Measurements from ENCODE around the gene TRAF2.
"Not testable (repeated sequence)": the region's sequence is repeated elsewhere in the genome, so short reads cannot be mapped to it uniquely, and the experiment has no call there.

The TRAF2 gene

GRCh38 chr9:136856541-136857141, 29.7 kb upstream of the TRAF2 start:
- DNase-seq (ENCODE audit: extremely low spot score, insufficient read length, low read depth) (no peak), FAIRE-seq (no peak)

- FAIRE-seq = no peak
Observed at GRCh38 chr9:136857166-136857565, 29.1 kb upstream of the TRAF2 start.

GRCh38 chr9:136857581-136858412, 28.5 kb upstream of the TRAF2 start:
- no peak for FAIRE-seq
- no peak for DNase-seq (ENCODE audit: extremely low spot score, insufficient read length, low read depth)

More at GRCh38 chr9:136857166-136857565, 29.1 kb upstream of the TRAF2 start:
- no peak for DNase-seq (ENCODE audit: extremely low spot score, insufficient read length, low read depth)

- no peak for DNase-seq (ENCODE audit: extremely low spot score, insufficient read length, low read depth)
- no peak for FAIRE-seq
Observed at GRCh38 chr9:136858452-136858843, 27.9 kb upstream of the TRAF2 start.

GRCh38 chr9:136858844-136859757, 27.2 kb upstream of the TRAF2 start:
- FAIRE-seq (no peak), DNase-seq (ENCODE audit: extremely low spot score, insufficient read length, low read depth) (no peak)

GRCh38 chr9:136860529-136860928, 25.8 kb upstream of the TRAF2 start:
- no peak for FAIRE-seq

GRCh38 chr9:136860933-136861873, 25.1 kb upstream of the TRAF2 start:
- FAIRE-seq = no peak

More at GRCh38 chr9:136860529-136860928, 25.8 kb upstream of the TRAF2 start:
- DNase-seq (ENCODE audit: extremely low spot score, insufficient read length, low read depth) = no peak

GRCh38 chr9:136861874-136862457, 24.4 kb upstream of the TRAF2 start:
- DNase-seq (ENCODE audit: extremely low spot score, insufficient read length, low read depth) (no peak), FAIRE-seq (no peak)

More at GRCh38 chr9:136860933-136861873, 25.1 kb upstream of the TRAF2 start:
- no peak for DNase-seq (ENCODE audit: extremely low spot score, insufficient read length, low read depth)

GRCh38 chr9:136862849-136863622, 23.3 kb upstream of the TRAF2 start:
- DNase-seq (ENCODE audit: extremely low spot score, insufficient read length, low read depth) = no peak

GRCh38 chr9:136863623-136864273, 22.6 kb upstream of the TRAF2 start:
- no peak for FAIRE-seq
- DNase-seq (ENCODE audit: extremely low spot score, insufficient read length, low read depth) = no peak

More at GRCh38 chr9:136862849-136863622, 23.3 kb upstream of the TRAF2 start:
- FAIRE-seq = no peak

GRCh38 chr9:136865041-136865767, 21.1 kb upstream of the TRAF2 start:
- FAIRE-seq (no peak), DNase-seq (ENCODE audit: extremely low spot score, insufficient read length, low read depth) (no peak)

GRCh38 chr9:136865768-136866103, 20.6 kb upstream of the TRAF2 start:
- no peak for FAIRE-seq
- DNase-seq (ENCODE audit: extremely low spot score, insufficient read length, low read depth) = no peak

GRCh38 chr9:136866898-136867421, 19.4 kb upstream of the TRAF2 start:
- DNase-seq (ENCODE audit: extremely low spot score, insufficient read length, low read depth); FAIRE-seq: not testable (repeated sequence)

- no peak for DNase-seq (ENCODE audit: extremely low spot score, insufficient read length, low read depth)
- FAIRE-seq = no peak
Observed at GRCh38 chr9:136867480-136867879, 18.8 kb upstream of the TRAF2 start.

GRCh38 chr9:136867917-136868316, 18.4 kb upstream of the TRAF2 start:
- no peak for DNase-seq (ENCODE audit: extremely low spot score, insufficient read length, low read depth)
- FAIRE-seq = no peak

- DNase-seq (ENCODE audit: extremely low spot score, insufficient read length, low read depth) (no peak), FAIRE-seq (no peak)
Observed at GRCh38 chr9:136868644-136869043, 17.7 kb upstream of the TRAF2 start.

- DNase-seq (ENCODE audit: extremely low spot score, insufficient read length, low read depth); FAIRE-seq: not testable (repeated sequence)
Observed at GRCh38 chr9:136869611-136870010, 16.7 kb upstream of the TRAF2 start.

Data from GM18507 (cell line).